AG09309 (cell line): ENCODE measurements around the gene COX6B2.

Experiments
- DNase-seq: peaks from one replicate; pipeline ENCODE4 v3.0.0-alpha.2; 2010; ENCODE audit warnings: low read depth
- H3K4me3 ChIP-seq: 2 replicates; pipeline ENCODE4 v1.5.1; 2011; ENCODE audit warnings: mild to moderate bottlenecking, low read depth, low read length, moderate library complexity; ENCODE audit not compliant: control insufficient read depth
- TF ChIP-seq, protein P1 (sequence below): IDR thresholded peaks from 2 replicates; pipeline ENCODE4 v1.5.1; 2011; ENCODE audit warnings: mild to moderate bottlenecking, low read depth, low read length, inconsistent platforms; ENCODE audit not compliant: insufficient read depth, control insufficient read depth; ENCODE audit errors: missing control alignments

The COX6B2 gene

DNA sequence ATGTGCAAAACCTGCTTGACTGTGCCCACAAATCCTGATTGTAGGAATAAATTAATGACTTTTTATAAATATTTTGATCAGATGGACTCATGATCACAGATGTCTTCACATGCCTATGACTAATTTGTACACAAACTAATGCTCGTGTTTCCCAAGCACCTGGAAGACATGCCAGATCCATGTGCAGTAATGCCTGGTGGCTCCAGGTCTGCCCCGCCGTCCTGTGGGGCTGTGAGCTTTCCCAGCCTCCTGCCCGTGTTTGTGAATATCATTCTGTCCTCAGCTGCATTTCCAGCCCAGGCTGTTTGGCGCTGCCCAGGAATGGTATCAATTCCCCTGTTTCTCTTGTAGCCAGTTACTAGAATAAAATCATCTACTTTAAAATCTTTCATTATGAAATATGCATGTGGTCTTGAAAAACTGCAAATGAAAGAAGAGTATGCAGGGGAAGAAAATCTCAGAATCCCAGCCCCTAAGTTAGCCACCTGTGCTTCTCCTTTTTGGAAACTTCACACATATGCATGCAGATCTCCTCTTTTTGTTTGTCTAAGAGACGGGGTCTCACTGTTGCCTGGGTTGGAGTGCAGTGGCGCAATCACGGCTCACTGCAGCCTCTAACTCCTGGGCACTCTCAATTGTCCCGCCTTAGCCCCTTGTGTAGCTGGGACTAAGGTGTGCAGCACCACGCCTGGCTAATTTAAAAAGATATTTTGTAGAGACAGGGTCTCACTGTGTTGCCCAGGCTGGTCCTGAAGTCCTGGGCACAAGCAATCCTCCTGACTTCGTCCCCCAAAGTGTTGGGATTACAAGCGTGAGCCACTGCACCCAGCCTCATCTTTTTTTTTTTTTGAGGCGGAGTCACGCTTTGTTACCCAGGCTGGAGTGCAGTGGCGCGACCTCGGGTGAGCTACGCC is 37.4 kb upstream of the COX6B2 start:
- no peak overlapping the region for H3K4me3 ChIP-seq
- TF ChIP-seq, protein P1, sequence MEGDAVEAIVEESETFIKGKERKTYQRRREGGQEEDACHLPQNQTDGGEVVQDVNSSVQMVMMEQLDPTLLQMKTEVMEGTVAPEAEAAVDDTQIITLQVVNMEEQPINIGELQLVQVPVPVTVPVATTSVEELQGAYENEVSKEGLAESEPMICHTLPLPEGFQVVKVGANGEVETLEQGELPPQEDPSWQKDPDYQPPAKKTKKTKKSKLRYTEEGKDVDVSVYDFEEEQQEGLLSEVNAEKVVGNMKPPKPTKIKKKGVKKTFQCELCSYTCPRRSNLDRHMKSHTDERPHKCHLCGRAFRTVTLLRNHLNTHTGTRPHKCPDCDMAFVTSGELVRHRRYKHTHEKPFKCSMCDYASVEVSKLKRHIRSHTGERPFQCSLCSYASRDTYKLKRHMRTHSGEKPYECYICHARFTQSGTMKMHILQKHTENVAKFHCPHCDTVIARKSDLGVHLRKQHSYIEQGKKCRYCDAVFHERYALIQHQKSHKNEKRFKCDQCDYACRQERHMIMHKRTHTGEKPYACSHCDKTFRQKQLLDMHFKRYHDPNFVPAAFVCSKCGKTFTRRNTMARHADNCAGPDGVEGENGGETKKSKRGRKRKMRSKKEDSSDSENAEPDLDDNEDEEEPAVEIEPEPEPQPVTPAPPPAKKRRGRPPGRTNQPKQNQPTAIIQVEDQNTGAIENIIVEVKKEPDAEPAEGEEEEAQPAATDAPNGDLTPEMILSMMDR = no peak
- no peak for DNase-seq

DNA sequence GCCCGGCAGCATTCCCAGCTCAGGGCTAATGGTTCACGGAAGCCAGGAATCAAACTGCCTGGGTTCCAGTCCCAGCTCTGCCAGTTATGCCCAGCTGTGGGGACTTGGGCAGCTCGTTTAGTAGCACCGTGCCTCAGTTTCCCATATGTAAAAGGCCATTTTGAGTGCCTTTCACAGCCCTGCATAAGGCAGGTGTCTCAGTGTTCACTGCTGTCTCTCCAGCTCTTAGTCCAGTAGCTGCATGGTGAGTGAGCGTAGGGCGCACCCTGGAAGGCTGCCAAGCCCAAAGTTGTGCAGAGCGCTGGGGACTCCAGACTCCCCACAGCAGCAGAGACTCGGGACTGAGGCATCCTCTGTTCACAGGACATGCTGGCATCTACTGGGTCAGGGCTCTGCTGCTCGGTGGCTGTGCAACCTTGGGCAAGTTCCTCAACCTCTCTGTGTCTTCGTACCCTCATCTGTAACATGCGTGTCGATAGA is 36.7 kb upstream of the COX6B2 start:
- no peak overlapping the region for H3K4me3 ChIP-seq
- TF ChIP-seq, protein P1 = no peak

DNA sequence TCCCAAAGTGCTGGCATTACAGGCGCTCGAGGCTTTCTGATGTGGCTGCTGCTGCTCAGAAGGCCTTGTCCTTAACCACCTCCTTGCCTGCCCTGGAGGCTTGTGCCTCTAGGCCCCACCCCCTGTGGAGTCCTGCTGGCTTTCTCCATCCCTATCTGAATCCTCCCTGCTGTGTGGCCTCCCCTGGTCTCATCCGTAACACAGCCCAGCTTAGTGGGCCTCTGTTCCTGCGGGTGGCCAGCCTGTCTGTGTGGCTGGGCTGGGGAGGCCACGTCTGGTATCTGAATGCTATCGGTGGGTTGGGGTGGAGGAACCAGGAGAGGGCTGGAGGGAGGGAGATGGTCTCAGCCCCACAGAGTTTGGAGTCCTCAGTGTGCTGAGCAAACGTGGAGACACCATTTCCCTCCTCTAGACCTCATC is 36.0 kb upstream of the COX6B2 start:
- TF ChIP-seq, protein P1 = no peak
- no peak overlapping the region for H3K4me3 ChIP-seq
- no peak for DNase-seq

More for the DNA sequence above, 36.7 kb upstream of the COX6B2 start:
- no peak for DNase-seq

DNA sequence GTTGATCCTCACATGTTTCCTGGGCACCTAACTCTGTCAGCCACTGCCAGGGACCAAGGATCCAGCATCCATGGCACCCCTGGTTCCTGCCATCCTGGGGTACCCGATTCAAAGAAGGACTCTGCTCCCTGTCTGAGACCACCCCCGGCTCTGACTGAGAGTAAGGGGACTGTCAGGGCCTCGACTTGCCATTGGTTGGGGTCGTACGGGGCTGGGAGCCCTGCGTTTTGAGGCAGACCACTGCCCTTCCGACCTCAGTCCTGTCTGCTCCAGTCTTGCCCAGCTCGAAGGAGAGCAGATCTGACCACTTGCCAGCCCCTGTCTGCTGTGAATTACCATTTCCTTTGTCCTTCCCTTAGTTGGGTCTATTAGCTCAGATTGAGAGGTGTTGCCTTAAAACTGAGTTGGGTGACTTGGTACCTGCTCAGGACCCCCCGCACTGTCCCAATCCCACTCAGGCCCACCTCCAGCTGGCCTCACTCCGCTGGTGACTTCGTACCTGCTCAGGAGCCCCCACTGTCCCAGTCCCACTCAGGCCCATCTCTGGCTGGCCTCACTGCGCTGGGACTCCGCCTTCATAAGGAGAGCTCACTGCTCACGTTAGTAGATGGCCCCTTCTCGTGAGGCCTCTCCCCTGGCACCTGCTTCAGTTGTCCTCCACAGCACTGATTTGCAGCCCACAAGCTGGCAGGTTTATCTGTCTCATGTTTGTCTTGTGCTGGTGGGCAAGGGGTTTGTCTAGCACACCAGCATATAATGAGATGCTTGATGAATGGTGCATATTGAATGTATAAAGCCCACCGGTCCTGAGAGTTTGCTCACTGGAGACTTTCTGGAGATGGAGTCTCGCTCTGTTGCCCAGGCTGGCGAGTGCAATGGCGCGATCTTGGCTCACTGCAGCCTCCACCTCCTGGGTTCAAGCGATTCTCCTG is 35.1 kb upstream of the COX6B2 start:
- TF ChIP-seq, protein P1 = no peak
- DNase-seq = no peak
- no peak overlapping the region for H3K4me3 ChIP-seq

DNA sequence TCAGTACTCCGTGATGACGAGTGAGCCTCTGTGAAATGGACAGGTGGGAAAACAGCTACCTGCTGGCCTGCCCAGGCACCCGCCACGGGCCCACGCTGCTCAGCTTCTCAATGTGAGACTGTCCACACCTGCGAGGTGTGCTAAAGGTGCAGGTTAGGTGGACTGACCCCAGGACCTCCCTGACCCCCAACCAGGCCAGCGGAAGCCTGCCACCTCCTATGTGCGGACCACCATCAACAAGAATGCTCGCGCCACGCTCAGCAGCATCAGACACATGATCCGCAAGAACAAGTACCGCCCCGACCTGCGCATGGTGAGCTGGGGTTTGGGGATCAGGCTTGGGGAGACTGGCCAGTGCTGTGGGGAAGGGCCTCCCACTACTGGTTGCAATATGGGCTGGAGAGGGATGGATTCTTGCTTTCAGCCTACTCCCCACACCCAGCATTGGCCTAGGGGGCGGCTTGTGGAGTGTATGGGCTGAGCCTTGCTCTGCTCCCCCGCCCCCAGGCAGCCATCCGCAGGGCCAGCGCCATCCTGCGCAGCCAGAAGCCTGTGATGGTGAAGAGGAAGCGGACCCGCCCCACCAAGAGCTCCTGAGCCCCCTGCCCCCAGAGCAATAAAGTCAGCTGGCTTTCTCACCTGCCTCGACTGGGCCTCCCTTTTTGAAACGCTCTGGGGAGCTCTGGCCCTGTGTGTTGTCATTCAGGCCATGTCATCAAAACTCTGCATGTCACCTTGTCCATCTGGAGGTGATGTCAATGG is 33.4 kb upstream of the COX6B2 start:
- H3K4me3 ChIP-seq = peak overlapping the region; percentile 85
- TF ChIP-seq, protein P1 = no peak
- DNase-seq = no peak
